Bronchial epithelial cell (primary cell): ENCODE measurements around the gene TACO1. TPM values are rescaled to one million over a fixed set of nuclear protein-coding genes. Genes with fewer than 3 reads are reported as not detected.

Experiments
- DNase-seq: peaks from one replicate; pipeline ENCODE4 v3.0.0-alpha.2; 2010; ENCODE audit warnings: low read depth
- FAIRE-seq: peaks from 2 replicates; lab custom pipeline; 2011; peaks lifted over from hg19 to GRCh38; lab: Jason Lieb, UNC
- H3K27me3 ChIP-seq: 2 replicates; pipeline ENCODE4 v1.5.1; 2011; ENCODE audit warnings: low read length; ENCODE audit not compliant: control insufficient read depth, insufficient read depth
- H3K36me3 ChIP-seq: 2 replicates; pipeline ENCODE4 v1.5.1; 2011; ENCODE audit warnings: low read length; ENCODE audit not compliant: control insufficient read depth, insufficient read depth
- H3K4me3 ChIP-seq: 2 replicates; pipeline ENCODE4 v1.5.1; 2011; ENCODE audit warnings: mild to moderate bottlenecking, low read depth, low read length, control low read depth
- CTCF ChIP-seq: IDR thresholded peaks from 2 replicates; pipeline ENCODE4 v1.5.1; 2011; ENCODE audit warnings: mild to moderate bottlenecking, moderate library complexity, low read length, control low read depth, inconsistent platforms; ENCODE audit not compliant: insufficient read depth, severe bottlenecking
- total RNA-seq: library from RNA; depleted of rRNA; stranded (reverse); fragments of >200 nt; gene quantifications from 2 replicates; pipeline ENCODE4 v1.2.1, GENCODE V29; 2014

TACO1 gene
- total RNA-seq, 1 donor from 2014 or later: 11.6 TPM

- TF ChIP-seq CTCF: no peak
- no peaks in the 10 kb centered on the region for H3K27me3 ChIP-seq
- H3K36me3 ChIP-seq: no peaks in the 10 kb centered on the region
- FAIRE-seq (no peak), DNase-seq (no peak)
- no peak overlapping the region for H3K4me3 ChIP-seq
Measured at GRCh38 chr17:63561819-63562218, 38.9 kb upstream of the TACO1 start.

- no peak for FAIRE-seq
- DNase-seq: no peak
- Histone ChIP-seq H3K4me3 (no peak overlapping the region), H3K27me3 (no peaks in the 10 kb centered on the region), H3K36me3 (no peaks in the 10 kb centered on the region)
- TF ChIP-seq CTCF: no peak
Measured at GRCh38 chr17:63563339-63563738, 37.4 kb upstream of the TACO1 start.

GRCh38 chr17:63564562-63564961 is 36.1 kb upstream of the TACO1 start:
- no peak for TF ChIP-seq CTCF
- Histone ChIP-seq H3K4me3 (no peak overlapping the region), H3K27me3 (no peaks in the 10 kb centered on the region), H3K36me3 (no peaks in the 10 kb centered on the region)
- DNase-seq (no peak), FAIRE-seq (peak; percentile 73)

GRCh38 chr17:63567229-63567628 is 33.5 kb upstream of the TACO1 start:
- DNase-seq (no peak), FAIRE-seq (no peak)
- no peaks in the 10 kb centered on the region for H3K27me3 ChIP-seq
- TF ChIP-seq CTCF: no peak
- no peak overlapping the region for H3K4me3 ChIP-seq
- H3K36me3 ChIP-seq: no peaks in the 10 kb centered on the region

GRCh38 chr17:63568563-63568962 is 32.1 kb upstream of the TACO1 start:
- H3K4me3 ChIP-seq: no peak overlapping the region
- no peaks in the 10 kb centered on the region for H3K27me3 ChIP-seq
- no peaks in the 10 kb centered on the region for H3K36me3 ChIP-seq
- DNase-seq (no peak), FAIRE-seq (no peak)
- TF ChIP-seq CTCF: no peak

GRCh38 chr17:63571632-63572310 is 28.9 kb upstream of the TACO1 start:
- H3K36me3 ChIP-seq: no peaks in the 10 kb centered on the region
- FAIRE-seq: no peak
- peak; percentile 58 for DNase-seq
- H3K4me3 ChIP-seq: no peak overlapping the region
- H3K27me3 ChIP-seq: no peaks in the 10 kb centered on the region
- TF ChIP-seq CTCF: no peak
